Measurements from ENCODE around the gene BCL2L11. TPM values are rescaled to one million over a fixed set of nuclear protein-coding genes. Genes with fewer than 3 reads are reported as not detected.

BCL2L11 gene
- total and polyA plus RNA-seq, 9 donors: 11.6 to 34.7 (median 20.2) TPM

- H3K4me3 ChIP-seq: no peak overlapping the region
- TF ChIP-seq CTCF (IDR thresholded peaks at IDR 0.05): no peak
- TF ChIP-seq POLR2A (IDR thresholded peaks at IDR 0.05): no peak
- no peak for TF ChIP-seq EP300 (IDR thresholded peaks at IDR 0.05)
- no peaks in the 10 kb centered on the region for H3K27me3 ChIP-seq
- no peaks in the 10 kb centered on the region for H3K36me3 ChIP-seq
- WGBS, 3 donors: 87 to 92% (median 91%) methylated on average over 3 of the region's 3 CpGs
- no peaks in the 10 kb centered on the region for H3K9me3 ChIP-seq
- intact Hi-C loops (cut with DNase I): no loop called here
- no peak for DNase-seq
- no peaks in the 10 kb centered on the region for H3K4me1 ChIP-seq (ENCODE audit: insufficient read depth)
- H3K27ac ChIP-seq: no peak overlapping the region
Measured at GRCh38 chr2:111091811-111092211, 28.9 kb upstream of the BCL2L11 start.

- no peak overlapping the region for H3K4me3 ChIP-seq
- intact Hi-C loops (cut with DNase I): no loop called here
- 85 to 90% (median 87%) methylated on average over 2 of the region's 2 CpGs for WGBS, 3 donors
Measured at GRCh38 chr2:111094691-111095090, 26.0 kb upstream of the BCL2L11 start.

GRCh38 chr2:111095434-111095833 is 25.3 kb upstream of the BCL2L11 start:
- Histone ChIP-seq H3K27ac (no peak overlapping the region), H3K4me3 (no peak overlapping the region), H3K27me3 (no peaks in the 10 kb centered on the region), H3K36me3 (no peaks in the 10 kb centered on the region), H3K9me3 (no peaks in the 10 kb centered on the region), H3K4me1 (ENCODE audit: insufficient read depth) (no peaks in the 10 kb centered on the region)
- DNase-seq: no peak
- intact Hi-C loops (cut with DNase I): no loop called here
- 88 to 93% (median 91%) methylated on average over 8 of the region's 8 CpGs for WGBS, 3 donors
- TF ChIP-seq CTCF (IDR thresholded peaks at IDR 0.05) (no peak), POLR2A (IDR thresholded peaks at IDR 0.05) (no peak), EP300 (IDR thresholded peaks at IDR 0.05) (no peak)

More at GRCh38 chr2:111094691-111095090, 26.0 kb upstream of the BCL2L11 start:
- Histone ChIP-seq H3K9me3 (no peaks in the 10 kb centered on the region), H3K27ac (no peak overlapping the region), H3K4me1 (ENCODE audit: insufficient read depth) (no peaks in the 10 kb centered on the region), H3K36me3 (no peaks in the 10 kb centered on the region), H3K27me3 (no peaks in the 10 kb centered on the region)
- no peak for DNase-seq
- TF ChIP-seq EP300 (IDR thresholded peaks at IDR 0.05): no peak
- no peak for TF ChIP-seq CTCF (IDR thresholded peaks at IDR 0.05)
- TF ChIP-seq POLR2A (IDR thresholded peaks at IDR 0.05): no peak

- 72 to 84% (median 81%) methylated on average over 3 of the region's 3 CpGs for WGBS, 3 donors
- H3K36me3 ChIP-seq: no peaks in the 10 kb centered on the region
- no peak overlapping the region for H3K27ac ChIP-seq
- intact Hi-C loops (cut with DNase I): no loop called here
- H3K4me3 ChIP-seq: no peak overlapping the region
- DNase-seq: no peak
- TF ChIP-seq CTCF (IDR thresholded peaks at IDR 0.05): no peak
- TF ChIP-seq POLR2A (IDR thresholded peaks at IDR 0.05): no peak
- no peak for TF ChIP-seq EP300 (IDR thresholded peaks at IDR 0.05)
- no peaks in the 10 kb centered on the region for H3K4me1 ChIP-seq (ENCODE audit: insufficient read depth)
- no peaks in the 10 kb centered on the region for H3K27me3 ChIP-seq
- no peaks in the 10 kb centered on the region for H3K9me3 ChIP-seq
Measured at GRCh38 chr2:111099402-111099801, 21.3 kb upstream of the BCL2L11 start.

Data from ovary (tissue), 9 donors.